Activated CD4-positive, alpha-beta T cell treated with anti-CD3 and anti-CD28 coated beads for 24 hours (primary cell): ENCODE results near the gene DNAJB8.

ENCODE experiments used
- DNase-seq, 2 donors: peaks; one replicate each; pipeline ENCODE4 v3.0.0-alpha.2; 2020; ENCODE audit warnings: low read depth in 2 of 2

DNAJB8 gene

DNA sequence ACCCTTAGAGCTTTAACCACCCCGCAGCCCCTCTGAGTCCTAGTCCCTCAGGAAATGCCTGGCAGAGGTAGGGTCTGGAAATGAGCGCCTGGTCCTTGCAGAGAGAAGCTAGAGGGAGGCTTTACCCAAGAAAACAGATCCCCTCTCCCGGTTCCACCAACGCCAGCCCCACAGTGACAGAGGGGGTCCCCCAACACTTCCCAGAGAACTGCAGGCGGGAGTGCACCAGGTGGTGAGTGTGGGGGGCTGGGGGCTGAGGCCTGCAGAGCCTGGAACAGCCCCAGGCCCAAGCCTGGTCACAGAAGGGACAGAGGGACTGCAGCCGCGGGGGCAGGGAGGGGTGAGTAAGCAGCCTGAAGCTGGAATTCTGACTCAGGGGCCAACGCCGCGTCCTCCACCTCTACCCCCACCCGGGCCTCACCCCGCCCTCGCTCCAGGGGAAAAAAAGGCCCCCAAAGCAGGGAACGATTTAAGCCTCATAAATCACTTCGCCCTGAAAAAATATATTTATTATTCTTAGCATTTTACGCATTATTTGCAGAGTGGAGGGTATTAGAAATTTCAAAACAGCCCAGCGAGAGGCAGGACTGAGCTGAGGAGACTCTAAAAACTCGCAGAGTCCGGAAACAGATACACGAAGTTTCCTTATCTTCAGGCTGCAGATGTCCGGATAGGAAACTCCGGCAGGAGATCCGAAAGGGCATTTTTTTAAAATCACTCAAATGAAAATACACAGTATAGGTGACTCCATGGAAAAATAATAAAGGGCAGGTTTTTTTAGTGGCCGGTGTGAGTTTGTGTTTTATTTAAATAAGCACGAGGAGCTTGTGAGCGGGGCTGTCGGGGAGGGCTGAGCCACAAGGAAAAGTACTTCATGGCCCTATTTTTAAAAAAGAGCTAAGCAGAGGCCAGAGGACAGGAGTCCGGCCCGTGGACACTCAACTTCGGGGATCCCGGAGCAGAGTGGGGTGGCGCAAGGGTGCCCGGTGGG, 16.3 kb upstream of the DNAJB8 start:
- DNase-seq, result no peak

DNA sequence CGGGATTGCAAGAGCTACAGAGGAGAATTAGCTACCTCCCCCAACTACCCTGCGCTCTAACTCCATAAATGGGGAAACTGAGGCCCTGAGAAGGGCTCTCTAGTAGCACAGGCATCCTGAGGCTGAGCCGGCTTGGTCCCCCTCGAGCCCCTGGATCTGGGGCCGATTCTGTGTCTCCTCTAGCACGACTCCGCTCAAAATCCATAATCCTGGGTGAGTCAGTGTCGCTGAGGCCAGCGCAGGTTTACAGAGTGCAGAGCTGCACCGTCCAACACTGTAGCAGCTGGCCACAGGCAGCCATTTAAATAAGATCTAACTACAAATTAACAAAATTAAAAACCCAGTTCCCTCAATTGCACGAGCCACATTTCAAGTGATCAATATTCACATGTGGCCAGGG, 15.5 kb upstream of the DNAJB8 start:
- DNase-seq, result no peak

GRCh38 chr3:128481438-128481942, 14.8 kb upstream of the DNAJB8 start:
- no peak for DNase-seq

DNA sequence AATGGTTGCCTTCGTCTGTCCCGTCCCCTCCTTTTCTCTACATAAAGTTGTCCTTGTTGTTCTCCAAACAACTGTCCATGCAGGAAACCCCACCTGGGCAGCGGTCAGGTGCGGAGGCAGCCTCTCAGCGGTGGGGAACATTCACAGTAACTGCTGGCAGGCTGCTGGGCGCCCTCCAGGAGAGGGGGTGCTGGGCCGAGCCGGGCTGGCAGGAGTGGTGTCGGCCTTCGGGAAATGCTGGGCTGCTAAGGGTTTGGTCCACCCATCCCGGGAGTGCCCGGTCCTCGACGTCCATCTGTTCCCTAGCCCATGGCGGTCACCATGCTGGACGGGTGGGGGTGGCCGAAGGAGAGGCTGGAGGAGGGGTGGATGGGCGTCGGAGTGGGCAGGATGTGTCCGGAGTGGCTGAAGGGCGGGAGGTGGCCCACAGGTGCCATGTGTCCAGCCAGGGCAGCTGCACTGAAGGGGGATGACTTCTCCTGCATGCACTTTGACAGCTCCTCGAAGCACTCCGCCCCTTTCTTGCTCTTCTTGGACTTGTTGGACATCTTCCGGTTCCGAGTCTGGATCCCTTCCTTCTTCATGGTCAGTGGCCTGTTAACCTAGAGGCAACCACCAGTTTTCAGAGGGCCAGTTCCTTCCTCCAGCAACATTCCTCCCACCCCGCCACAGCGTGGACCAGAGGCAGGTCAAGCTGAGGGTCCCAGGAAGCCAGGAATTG, 14.2 kb upstream of the DNAJB8 start:
- DNase-seq, result no peak

DNA sequence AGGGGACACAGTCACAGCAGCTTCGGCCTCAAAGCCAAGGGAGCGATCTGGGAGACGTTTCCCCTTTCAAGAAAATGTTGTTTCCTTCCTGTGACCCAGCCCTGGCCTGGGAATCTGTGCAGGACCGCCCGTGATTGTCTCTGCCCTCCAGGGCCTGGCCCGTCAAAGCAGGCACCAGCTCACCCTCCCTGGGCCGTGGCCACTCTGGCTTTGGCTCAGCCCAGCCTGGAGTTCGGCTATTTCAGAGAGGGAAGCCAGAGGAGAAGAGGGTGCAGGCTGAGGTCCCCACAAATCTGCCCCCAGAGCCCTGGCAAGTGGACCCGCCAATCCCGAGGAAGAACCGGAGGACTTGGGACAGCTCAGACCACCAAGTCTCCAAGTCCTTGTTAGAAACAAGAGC, 13.6 kb upstream of the DNAJB8 start:
- no peak for DNase-seq

GRCh38 chr3:128479558-128480086, 12.9 kb upstream of the DNAJB8 start:
- DNase-seq, result no peak

GRCh38 chr3:128478576-128479506, 12.2 kb upstream of the DNAJB8 start:
- DNase-seq, result no peak

DNA sequence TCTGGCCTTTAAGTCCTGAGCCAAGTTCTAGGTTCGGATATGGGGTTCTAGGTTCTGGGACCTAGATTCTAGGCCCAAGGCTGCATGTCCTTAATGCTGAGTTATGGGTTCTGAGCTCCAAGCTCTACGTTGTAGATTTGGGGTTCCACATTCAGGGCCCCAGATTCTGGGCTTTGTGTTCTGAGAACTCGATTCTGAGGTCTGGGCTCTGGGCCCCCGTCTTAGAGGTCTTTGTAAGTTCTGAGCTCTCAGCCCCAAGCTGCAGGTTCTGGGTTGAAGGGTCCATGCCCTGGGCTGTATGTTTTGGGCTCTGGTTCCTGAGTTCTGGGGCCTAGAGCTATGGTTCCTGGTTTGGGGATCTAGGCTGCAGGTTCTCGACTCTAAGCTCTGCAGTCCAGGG, 10.0 kb upstream of the DNAJB8 start:
- DNase-seq, result no peak

- DNase-seq, result no peak
Measured at GRCh38 chr3:128475355-128475754, 8.7 kb upstream of the DNAJB8 start.

GRCh38 chr3:128473737-128474136, 7.0 kb upstream of the DNAJB8 start:
- DNase-seq, result no peak

DNA sequence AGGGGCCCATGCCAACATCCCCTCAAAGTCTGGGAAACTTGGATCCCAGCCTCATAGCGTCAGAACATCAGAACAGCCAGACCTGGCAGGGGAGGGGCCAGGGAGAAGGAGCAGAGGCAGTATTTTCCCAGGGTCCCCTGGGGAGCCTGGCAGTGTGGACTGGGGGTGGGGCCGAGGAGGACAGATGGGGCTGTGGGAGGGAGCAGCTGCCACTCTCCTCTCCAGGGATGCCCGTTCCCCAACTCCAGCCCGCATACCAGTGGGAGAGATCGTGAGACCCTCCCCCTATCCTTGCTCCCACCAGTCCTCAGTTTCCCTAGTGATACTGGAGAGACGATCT, 6.5 kb upstream of the DNAJB8 start:
- no peak for DNase-seq

GRCh38 chr3:128472449-128473179, 5.9 kb upstream of the DNAJB8 start:
- no peak for DNase-seq

DNA sequence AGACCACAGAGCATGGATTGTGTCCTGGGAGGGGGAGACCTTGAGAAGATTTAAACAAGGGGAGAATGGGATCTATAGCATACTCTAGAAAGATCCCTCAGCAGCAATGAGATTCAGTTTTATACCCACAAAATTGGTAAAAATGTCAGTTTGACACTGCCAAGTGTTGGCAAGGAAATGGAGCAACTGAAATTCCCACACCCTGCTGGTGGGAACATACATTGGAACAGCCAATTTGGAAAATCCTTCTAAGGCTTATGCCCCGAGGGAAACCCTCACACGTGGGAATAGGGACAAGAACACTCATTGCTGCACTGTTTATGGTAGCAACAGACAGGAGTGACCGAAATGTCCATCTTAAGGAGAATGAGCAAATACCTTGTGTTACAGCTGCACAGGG, 5.0 kb upstream of the DNAJB8 start:
- no peak for DNase-seq

DNA sequence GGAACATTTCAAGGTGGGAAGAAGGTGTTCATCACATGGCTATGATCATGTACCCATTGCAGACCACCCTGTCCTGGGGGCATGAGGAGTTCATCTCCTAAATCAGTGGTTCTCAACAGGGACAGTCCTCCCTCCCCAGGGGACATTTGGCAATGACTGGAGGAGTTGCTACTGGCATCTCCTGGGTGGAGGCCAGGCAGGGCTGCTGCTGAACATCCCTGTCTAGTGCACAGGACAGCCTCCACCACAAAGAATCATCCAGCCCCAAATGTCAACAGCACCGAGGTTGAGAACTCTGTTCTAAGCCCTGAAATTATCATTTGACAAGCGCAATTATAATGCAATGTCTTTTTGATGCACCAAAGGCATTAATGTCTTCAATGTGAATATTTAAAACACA, 4.4 kb upstream of the DNAJB8 start:
- DNase-seq, result no peak

GRCh38 chr3:128470134-128470899, 3.6 kb upstream of the DNAJB8 start:
- no peak for DNase-seq

DNA sequence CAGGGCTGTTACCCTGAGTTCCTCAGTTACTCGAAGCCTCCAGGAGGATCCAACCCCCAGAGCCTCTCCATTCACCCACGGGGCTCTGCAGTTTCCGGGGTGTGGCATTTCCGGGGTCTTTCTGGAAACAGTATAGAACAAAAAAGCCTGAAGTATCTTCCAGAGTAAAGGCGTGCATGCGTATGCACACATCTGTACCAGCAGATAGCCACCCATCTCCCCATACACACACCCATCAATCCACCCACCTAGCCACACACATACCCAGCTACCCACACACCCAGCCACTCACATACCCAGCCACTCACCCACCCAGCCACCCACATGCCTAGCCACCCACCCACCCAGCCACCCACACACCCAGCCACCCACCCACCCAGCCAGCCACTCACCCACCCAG, 2.9 kb upstream of the DNAJB8 start:
- no peak for DNase-seq

- DNase-seq, result no peak
Measured at GRCh38 chr3:128468791-128469527, 2.3 kb upstream of the DNAJB8 start.

DNA sequence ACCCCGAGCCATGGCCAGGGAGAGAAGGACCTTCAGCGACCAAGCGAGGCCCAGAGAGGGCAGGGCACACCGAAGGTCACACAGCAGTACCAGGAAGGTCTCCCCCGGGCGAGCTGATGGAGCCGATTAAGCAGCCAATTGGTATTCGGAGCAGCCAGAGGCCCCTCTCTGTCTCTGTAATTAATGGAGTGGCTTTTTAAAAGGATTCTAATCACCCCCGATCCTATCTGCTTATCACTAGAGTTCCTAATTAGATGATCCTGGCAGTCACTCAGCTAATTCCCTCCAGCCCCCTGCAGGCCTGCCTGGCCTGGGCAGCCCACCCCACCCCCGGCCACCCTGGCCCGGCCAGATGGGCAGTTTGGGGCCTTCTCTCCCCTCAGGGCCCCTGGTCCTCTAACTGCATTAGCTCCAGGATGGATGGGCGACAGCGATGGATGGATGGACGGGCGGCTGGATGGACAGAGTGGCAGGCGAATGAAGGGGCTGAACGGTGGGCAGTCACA, 1.6 kb upstream of the DNAJB8 start:
- no peak for DNase-seq

DNA sequence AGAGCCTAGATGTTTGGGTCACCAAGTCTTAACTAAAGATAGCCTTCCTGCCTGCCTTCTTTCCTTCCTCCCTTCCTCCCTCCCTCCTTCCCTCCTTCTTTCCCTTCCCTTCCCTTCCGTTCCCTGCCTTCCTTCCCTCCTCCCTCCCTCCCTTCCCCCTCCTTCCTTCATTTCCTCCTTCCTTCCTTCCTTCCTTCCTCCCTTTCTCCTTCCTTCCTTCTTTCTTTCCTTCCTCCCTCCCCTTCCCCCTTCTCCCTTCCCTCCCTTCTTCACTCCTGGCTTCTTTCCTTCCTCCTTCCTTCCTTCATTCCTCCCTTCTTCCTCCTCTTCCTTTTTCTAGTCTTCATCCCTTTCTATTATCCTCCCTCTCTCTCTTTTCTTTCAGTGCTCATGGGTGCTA, 2.0 kb downstream of the DNAJB8 start:
- DNase-seq, result no peak
